GM18867 (cell line): ENCODE results near the gene NFIX.

Experiments
- ATAC-seq: cut with Tn5 transposase; IDR thresholded peaks from one replicate; pipeline ENCODE4 v1.9.1; 2021; ENCODE audit warnings: mild to moderate bottlenecking, moderate library complexity; ENCODE audit not compliant: unreplicated experiment

Gene NFIX

GRCh38 chr19:13089139-13089856 is 94.0 kb downstream of the NFIX start:
- ATAC-seq = no peak

GRCh38 chr19:13089857-13090507 is 94.7 kb downstream of the NFIX start:
- no peak for ATAC-seq

GRCh38 chr19:13090511-13091231 is 95.4 kb downstream of the NFIX start:
- no peak for ATAC-seq

GRCh38 chr19:13091400-13092157 is 96.3 kb downstream of the NFIX start:
- ATAC-seq = no peak

- no peak for ATAC-seq
Measured at GRCh38 chr19:13092158-13092543, 96.9 kb downstream of the NFIX start.

GRCh38 chr19:13092606-13093235 is 97.4 kb downstream of the NFIX start:
- no peak for ATAC-seq

GRCh38 chr19:13093407-13094105 is 98.3 kb downstream of the NFIX start:
- peak; percentile 60 for ATAC-seq

GRCh38 chr19:13094106-13094504 is 98.8 kb downstream of the NFIX start:
- ATAC-seq = no peak

- no peak for ATAC-seq
Measured at GRCh38 chr19:13094771-13095392, 99.6 kb downstream of the NFIX start.

- no peak for ATAC-seq
Measured at GRCh38 chr19:13095393-13095784, 100.1 kb downstream of the NFIX start.

- ATAC-seq = no peak
Measured at GRCh38 chr19:13095934-13096927, 101.0 kb downstream of the NFIX start.

GRCh38 chr19:13097033-13097462 is 101.8 kb downstream of the NFIX start:
- ATAC-seq = no peak

- ATAC-seq = no peak
Measured at GRCh38 chr19:13097463-13098258, 102.4 kb downstream of the NFIX start.

GRCh38 chr19:13098277-13099072 is 103.2 kb downstream of the NFIX start:
- ATAC-seq = no peak

- no peak for ATAC-seq
Measured at GRCh38 chr19:13099073-13099999, 104.1 kb downstream of the NFIX start.
